Right lobe of liver (tissue), 4 donors: Measurements from ENCODE around the gene TMPRSS5.

ENCODE experiments used
- POLR2A ChIP-seq: fragments of 450-650 bp; IDR thresholded peaks from one replicate; pipeline ENCODE4 v1.6.1; 2017; ENCODE audit warnings: antibody characterized with exemption, mild to moderate bottlenecking
- TF ChIP-seq, protein P1 (sequence below), 4 donors: fragments of 200-600 bp in 3 of 4; fragments of 450-650 bp in 1 of 4; IDR thresholded peaks; one replicate each; pipeline versions ENCODE4 v1.5.1 to v1.8.0; 2016 to 2022; ENCODE audit warnings: antibody characterized with exemption in 4 of 4, mild to moderate bottlenecking in 2 of 4
- donor health status: DM: no; HTN: no; CAD: no.
- donor health status: DM: no; HTN: no; CAD: no.
- donor health status: DM: no; HTN: yes; CAD: no.

DNA sequence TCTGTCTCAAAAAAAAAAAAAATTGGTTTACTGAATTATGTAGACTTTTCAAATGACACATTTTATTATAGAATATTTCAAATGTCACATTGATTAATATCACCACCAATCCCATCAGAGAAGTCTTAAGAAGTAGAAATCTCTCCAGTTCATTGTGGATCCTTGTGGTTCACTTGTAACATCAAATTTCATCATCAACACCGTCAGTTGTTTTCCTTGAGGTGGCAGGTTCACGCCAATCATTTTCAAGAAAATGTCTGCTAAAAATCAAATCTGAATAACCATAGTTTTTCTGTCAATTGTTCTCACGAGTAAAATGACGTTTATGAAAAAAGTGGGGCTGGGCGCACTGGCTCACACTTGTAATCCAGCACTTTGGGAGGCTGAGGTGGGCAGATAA, 50.3 kb downstream of the TMPRSS5 start:
- no peak for TF ChIP-seq POLR2A
- TF ChIP-seq, protein P1, sequence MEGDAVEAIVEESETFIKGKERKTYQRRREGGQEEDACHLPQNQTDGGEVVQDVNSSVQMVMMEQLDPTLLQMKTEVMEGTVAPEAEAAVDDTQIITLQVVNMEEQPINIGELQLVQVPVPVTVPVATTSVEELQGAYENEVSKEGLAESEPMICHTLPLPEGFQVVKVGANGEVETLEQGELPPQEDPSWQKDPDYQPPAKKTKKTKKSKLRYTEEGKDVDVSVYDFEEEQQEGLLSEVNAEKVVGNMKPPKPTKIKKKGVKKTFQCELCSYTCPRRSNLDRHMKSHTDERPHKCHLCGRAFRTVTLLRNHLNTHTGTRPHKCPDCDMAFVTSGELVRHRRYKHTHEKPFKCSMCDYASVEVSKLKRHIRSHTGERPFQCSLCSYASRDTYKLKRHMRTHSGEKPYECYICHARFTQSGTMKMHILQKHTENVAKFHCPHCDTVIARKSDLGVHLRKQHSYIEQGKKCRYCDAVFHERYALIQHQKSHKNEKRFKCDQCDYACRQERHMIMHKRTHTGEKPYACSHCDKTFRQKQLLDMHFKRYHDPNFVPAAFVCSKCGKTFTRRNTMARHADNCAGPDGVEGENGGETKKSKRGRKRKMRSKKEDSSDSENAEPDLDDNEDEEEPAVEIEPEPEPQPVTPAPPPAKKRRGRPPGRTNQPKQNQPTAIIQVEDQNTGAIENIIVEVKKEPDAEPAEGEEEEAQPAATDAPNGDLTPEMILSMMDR (IDR thresholded peaks at IDR 0.05), result no peak
